CD4-positive, alpha-beta T cell treated with Interleukin-1 beta for 1 hour (primary cell): ENCODE data around the gene PCK1.

Source experiments
- DNase-seq, 2 donors: peaks; one replicate each; pipeline ENCODE4 v3.0.0-alpha.2; 2020 to 2022

Gene PCK1

DNA sequence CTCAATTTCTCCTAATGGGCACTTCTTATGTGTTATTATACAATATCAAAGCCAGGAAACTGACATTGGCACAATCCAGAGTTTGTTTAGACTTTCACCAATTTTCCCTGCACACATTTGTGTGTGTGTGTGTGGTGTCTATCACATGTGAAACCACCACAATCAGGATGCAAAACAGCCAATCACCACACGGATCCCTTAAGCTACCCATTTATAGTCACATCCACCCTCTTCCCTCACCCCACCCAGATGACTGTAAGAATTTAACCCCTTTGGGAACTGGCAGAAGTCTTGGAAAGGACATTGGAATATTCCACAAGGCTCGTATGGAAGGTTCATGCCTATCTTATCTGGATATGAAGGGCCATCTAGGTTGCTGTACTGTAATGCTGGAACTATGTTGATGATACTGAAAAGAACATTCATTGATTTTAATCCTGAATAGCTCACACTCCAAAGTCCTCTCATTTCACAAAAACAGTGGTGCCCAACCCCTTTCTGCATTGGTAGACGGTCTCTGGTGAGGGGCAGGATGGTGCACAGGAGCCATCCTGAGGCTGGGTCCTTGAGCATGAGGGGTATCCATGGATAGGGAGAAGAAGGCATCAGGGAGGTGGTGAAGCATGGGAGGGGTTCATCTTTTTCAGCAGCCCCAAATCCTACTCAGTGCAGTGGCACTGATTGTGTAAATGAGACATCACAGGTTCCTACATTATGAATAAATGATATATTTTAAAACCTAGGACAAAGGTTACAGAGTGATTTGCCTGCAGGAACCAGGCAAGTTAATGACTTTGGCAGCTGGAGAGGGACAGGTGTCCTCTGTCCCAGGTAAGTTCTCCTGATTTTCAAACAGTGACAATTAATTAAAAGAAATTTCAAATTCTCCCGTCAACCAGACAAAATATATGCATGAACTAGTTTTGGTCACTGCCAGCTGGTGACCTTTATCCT, 23.9 kb upstream of the PCK1 start:
- DNase-seq = no peak

- no peak for DNase-seq
These were observed 23.1 kb upstream of the PCK1 start for GRCh38 chr20:57537822-57538221.

DNA sequence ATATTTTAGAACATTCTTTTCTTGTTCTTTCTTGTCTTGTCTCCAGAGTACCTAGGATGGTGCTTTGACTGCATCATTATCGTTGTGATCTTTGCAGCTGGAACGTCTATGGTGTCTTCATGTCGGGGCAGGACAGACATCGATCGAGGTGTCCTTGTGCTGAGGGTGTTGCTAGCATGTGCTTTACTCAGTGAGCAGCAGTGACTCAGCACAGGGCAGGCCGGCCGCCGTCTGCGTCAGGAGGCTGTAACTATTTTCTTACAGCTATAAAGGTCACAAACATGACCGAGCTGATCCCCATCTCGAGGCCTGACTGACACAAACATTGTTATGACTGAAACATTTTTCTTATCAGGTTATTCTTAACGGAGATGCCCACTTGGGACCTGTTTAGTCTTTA, 21.0 kb upstream of the PCK1 start:
- DNase-seq = no peak

- no peak for DNase-seq
These were observed 19.9 kb upstream of the PCK1 start for GRCh38 chr20:57540890-57541580.

DNA sequence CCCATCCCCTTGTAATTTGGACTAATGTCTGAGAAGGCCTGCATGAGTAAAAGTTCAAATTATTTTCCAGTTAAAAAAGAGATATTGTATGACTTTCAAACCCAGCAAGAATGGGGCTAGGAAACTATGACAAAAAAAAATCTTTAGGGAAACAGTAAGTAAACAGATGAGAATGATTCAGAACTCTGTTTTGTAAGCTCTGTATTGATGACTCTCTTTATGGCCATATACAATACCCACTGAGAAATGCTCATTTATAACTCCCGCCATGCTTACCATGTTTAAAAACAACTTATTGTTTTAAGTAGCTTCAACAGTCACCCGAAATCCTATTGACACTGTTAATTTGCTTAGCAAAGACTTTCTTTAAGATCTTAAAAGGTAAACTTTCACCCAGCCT, 17.2 kb upstream of the PCK1 start:
- DNase-seq = no peak

DNA sequence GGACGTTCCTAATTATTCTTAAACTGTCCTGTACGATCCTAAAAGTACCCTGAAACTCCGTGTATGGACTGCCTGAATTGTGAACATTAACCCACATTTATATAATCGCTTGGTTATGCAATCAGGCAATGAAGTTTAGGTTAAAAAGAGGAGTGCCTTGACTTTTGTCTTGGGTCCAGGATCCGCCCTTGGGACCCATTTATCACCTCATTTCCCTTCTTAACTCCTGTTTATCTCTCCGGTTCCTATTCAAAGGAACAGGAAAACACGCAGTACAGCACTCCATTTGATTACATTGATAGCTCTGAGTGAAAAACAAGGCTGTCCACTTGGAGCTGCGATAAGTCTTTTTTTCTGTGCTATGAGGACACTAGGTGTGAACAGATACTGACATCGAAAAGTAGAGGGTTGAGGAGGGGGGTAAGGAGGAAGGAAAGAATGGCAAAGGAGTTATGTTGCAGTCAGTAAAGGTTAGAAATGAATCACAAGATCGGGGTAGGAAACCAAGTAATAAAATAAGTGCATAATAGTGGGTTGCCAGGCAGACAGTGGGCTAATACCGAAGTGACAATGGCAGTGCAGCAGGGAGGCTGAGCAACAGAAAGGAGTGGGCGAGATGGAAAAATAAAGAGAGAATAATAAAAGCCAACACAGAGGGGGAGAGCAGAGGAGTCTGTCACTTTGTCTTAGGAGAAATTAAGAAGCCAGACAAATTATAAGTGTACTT, 15.9 kb upstream of the PCK1 start:
- DNase-seq = no peak

- DNase-seq = no peak
These were observed 14.8 kb upstream of the PCK1 start for GRCh38 chr20:57545927-57546662.

- no peak for DNase-seq
These were observed 13.8 kb upstream of the PCK1 start for GRCh38 chr20:57546956-57547649.

DNA sequence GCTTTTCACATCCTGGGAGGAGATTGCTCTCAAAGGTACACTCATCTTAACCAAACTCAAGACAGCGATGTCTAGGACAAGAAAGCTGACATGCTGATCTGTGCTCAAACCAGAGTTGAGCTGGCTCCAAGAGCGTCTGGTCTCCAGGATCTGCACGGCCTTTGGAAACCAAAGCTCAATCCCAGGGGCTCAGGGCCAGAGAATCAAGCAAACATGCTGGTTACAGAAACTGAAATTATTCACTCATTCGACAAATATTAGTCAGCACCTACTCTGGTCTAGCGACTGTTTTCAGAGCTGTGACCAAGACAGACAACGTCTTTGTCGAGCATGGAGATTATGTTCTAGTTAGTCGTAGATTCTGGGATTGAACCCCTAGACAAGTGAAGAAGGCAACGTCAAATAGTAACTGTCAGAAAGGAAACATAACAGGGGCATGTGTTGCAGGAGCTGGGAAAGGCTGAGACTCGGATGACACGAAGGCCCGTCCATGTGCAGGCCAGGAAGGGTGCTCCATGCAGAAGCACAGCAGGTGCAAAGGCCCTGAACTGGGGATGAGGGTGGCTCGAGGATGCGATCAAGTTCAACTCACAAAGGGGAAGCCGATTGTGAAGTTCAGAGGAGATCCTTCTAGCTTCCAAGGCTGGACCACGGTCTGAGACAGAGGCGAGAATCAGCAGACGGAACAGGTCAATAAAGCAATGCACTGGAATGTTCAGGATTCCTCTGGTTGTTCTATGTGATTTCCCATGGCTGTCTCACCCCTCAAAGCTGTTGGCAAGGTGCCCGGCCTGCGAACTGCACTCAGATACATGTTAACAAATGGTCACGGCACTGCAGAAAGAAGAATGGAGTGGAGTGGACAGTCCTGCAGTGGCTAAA, 12.5 kb upstream of the PCK1 start:
- no peak for DNase-seq

DNA sequence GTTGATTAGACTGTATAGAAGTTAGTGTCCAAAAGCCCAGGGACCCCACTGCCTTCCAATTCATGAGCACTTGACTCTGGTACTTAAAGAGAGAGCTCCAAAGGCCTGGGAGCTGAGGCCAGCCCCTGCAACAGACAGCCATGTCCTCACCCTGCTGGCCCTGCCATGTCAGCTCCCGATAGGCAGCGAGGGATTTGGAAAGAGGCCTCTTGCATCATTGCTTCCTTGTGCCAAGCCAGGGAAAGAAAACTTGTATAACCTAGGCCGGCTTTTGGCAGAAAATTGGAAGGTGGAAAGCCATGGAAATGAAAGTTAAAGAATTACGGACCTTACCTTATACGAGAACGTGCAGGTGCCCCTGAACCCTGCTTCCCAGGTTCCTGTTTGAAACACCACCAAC, 8.4 kb upstream of the PCK1 start:
- no peak for DNase-seq

DNA sequence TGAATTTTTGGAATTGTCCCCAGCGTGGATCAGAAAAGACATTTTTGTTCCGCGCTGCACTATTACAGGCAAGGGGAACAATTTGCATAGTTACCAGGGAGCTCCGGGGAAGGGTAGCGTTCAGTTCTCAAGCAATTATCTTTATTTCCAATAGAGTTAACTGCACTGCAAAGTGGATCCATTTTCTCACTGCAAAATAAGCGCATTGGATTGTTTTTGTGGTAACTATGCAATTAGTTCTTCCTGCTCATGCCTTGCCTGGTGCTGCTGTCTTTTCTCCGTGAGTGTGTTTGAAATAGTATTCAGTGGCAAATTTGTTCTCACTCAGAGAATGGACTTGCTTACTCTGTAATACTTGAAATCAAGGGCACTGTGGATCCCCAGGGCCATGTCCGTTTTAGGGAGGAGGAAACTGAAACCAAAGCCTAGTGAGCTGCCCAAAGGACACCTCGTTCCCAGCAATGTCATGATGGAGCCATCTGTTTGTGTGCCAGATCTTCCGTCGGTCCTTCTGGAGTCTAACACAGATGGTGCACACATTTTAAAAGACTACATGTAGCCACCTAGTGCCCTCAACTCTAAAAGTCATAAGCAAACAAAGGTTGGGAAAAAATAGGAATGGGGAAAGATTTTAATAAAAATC, 7.4 kb upstream of the PCK1 start:
- no peak for DNase-seq

GRCh38 chr20:57555457-57556184, 5.3 kb upstream of the PCK1 start:
- DNase-seq = no peak

GRCh38 chr20:57556980-57557274, 4.0 kb upstream of the PCK1 start:
- no peak for DNase-seq

DNA sequence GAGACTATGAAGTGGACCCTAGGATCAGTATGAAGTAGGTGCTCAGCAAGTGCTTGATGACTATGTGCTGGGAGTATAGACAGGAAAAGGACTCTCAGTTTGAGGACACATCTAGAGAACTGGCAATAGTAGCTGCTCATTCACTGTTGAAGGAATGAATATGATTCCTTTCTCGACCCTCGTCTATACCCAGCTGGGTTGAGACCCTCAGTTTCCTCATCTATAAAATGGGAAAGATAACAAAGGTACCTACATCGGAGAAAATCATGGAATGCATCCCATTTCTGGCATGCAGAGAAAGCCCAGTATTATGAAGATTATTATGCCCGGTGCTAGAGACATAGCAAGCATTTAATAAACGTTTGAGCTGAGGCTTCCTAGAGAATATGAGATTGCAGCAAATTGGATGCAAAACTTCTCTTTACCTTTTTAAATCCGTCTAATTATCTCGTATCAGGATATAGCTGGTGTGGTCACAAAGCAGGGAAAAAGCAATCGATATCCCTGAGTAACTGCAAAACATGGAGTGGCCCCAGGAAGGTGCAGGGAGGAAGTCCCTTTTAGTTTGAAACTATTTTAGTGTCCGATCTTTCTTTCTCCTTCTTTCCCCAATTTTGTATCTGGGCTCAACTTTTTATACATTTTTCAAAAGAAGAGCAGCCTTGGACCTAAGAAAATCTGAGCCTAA, 2.8 kb upstream of the PCK1 start:
- DNase-seq = no peak

- DNase-seq = no peak
These were observed 2.2 kb upstream of the PCK1 start for GRCh38 chr20:57558614-57559288.

DNA sequence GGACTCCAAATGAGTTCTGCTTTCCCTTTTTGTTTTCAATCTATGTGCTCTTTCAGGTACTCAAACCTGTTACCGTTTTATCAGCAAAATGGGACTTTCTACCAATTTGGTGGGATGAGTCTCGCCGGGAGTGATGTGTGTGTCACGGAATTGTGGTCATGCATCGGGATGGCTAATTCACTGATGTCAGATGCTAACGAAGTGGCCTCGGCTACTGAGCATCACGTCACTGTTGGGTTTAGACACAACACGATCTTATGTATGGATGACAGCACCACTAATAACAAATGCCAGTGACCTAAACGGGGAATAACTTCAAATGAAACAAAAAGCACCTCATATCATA, 1.6 kb upstream of the PCK1 start:
- no peak for DNase-seq

GRCh38 chr20:57559658-57560553, 1.0 kb upstream of the PCK1 start:
- DNase-seq = no peak
